ENCODE data around the gene CAB39L.

CAB39L gene

DNA sequence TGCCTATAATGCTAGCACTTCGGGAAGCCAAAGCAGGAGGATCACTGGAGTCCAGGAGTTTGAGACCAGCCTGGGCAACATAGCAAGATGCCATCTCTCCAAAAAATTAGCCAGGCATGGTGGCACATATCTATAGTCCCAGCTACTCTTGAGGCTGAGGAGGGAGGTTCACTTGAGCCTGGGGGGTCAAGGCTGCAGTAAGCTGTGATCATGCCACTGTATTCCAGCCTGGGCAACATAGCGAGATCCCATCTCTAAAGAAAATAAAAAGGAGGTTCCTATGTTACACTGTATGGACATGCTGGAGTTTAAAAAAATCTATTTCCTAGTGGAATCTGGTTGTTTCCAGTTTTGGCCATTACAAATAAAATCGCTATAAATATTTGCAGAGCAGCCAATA lies 2.6 kb downstream of the CAB39L start:
- no peak for DNase-seq

DNA sequence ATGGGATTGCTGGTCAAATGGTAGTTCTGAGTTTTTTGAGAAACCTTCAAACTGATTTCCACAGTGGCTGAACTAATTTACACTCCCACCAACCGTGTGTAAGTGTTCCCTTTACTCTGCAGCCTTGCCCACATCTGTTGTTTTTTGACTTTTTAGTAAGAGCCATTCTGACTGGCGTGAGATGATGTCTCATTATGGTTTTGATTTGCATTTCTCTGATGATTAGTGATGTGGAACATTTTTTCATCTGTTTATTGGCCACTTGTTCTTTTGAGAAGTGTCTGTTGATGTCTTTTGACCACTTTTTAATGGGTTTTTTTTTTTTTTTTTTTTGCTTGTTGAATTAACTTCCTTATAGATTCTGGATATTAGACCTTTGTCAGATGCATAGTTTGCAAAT lies 4.3 kb downstream of the CAB39L start:
- no peak for DNase-seq

DNA sequence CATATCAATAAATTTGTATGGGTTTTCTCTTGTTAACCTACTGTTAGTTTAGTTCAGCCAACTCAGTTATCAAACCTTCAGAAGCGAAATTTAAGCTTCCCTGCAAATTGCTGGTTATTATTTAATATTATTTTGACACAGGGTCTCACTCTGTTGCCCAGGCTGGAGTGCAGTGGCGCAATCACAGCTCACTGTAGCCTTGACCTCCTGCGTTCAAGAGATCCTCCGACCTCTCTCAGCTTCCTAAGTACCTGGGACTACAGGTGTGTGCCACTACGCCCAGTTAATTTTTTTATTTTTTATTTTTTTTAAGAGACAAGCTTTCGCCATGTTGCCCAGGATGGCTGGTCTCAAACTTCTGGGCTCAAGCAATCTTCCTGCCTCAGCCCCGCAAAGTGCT lies 6.2 kb downstream of the CAB39L start:
- no peak for DNase-seq

DNA sequence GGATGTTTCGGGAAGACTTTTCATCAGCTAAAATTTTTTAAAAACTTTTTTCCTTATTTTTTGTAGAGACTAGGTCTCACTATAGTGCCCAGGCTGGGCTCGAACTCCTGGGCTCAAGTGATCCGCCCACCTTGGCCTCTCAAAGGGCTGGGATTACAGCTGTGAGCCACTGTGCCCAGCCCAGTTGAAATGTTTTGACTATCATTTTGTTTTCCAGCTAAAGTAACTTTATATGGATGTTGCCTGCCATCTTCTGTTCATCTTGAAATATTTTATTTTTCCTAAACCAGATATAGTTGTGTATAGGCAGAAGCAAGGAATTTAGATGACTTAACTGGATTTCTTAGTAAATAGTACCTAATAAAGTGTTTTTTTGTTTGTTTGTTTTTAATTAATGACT lies 7.0 kb downstream of the CAB39L start:
- peak; percentile 37 for DNase-seq

DNA sequence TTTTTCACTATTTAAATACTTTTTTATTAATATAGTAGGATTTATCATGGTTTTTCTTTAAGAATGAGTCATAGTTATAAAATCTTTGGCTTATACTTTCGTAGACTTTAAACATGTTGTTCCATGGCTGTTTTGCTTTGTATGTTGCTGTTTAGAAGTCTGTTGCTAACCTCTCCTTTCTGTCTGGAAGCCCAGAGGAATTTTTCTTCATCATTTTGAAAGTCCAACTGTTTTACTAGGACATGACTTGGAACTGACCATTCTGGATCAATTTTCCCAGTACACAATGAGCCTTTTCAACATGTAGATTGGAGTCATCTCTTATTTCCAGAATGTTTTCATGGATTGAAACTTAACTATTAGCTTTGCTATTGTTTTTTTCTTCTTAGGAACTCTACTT lies 7.9 kb downstream of the CAB39L start:
- no peak for DNase-seq

DNA sequence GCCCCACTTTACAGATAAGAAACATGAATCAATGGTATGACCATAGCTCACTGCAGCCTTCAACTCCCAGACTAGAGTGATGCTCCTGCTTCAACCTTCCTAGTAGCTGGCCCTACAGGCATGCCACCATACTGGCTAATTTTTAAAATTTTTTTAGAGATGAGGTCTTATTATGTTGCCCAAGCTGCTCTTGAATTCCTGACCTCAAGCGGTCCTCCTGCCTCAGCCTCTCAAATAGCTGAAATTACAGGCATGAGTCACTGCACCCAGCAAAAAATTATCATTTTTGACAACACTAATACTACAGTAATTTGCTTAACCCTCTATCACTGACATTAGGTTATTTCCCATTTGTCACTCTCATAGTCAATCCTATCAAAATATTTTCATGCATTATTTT lies 14.7 kb downstream of the CAB39L start:
- no peak for DNase-seq

DNA sequence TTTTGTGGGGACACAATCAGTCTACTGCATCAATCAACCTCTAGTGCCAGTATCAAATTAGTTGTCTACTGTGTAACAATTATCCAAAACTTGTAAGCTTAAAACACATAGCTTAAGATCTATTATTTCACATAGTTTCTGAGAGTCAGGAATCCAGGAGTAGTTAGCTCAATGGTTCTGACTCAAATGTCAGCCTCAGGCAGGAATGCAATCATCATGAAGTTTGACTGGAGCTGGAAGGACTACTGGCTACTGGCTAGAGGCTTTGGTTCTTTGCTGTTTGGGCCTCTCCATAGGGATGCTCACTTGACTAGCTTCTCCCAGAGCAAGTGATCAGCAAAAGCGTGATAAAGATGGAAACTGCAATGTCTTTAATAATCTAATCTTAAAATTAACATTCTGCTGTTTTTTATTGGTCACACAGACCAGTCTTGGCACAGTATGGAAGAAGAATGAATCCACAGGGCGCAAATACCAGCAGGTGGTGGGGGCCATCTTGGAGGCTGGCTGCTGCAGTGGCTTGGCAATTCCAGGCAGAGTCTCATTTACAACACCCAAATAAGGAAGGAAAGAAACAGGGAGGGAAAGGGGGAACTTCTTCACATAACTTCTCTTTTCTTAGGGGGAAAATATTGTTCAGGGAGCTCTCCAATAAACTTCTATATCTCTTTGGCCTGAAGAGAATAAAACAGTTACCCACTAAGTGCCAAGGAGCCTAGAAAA lies 15.7 kb downstream of the CAB39L start:
- no peak for DNase-seq

DNA sequence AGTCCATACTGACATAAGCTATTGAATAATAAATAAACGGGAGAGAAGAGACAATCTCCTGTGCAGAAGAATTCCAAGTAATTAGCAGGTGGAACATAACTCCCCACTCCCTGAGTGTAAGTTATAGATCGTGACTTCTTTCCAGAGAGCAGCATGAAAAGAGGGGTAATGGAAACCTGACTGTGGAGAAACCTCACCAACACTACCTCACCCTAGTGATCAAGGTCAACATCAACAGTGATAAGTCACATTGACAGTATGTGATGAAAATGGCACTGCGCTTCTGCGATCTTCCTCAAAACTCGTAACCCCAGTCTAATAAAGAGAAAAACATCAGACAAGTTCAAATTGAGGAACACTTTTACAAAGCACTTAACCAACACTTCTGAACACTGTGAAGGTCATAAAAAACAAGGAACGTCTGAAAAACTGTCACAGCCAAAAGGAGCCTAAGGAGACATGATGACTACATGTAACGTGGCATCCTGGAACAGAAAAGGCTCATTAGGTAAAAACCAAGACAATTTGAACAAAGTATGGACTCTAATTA lies 19.8 kb downstream of the CAB39L start:
- no peak for DNase-seq

DNA sequence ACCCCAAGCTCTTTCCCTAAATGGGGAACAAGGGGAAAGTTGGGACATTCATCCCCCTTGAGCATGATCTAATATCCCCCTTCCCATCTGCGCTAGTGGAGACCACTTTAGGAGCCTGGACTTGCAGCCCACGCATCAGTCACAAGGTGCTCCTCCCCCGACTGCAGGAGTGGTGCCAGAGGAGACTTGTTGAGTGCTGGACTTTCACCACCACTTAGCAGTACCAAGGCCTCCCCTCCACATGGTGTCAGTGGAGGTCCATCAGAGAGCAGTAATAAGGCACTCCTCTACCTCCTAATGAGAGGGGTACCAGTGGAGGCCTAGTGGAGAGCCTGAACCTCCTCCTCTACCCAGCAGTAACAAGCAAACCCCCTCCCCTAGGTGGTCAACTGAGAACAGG lies 22.5 kb downstream of the CAB39L start:
- peak; percentile 12 for DNase-seq

DNA sequence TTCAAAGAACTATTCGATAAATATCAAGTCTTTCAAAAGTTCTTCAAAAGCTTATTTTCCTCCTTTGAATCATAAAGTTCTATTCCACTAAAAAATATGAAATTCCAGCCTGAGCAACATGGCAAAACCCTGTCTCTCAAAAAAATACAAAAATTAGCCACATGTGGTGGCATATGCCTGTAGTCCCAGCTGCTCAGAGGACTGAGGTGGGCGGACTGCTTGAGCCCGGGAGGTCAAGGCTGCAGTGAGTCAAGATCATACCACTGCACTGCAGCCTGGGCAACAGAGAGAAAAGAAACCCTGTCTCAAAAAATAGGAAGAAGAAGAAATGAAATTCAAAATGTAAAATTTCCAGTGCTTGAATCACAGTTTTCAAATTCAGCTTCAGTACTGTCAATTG lies 24.6 kb downstream of the CAB39L start:
- no peak for DNase-seq

DNA sequence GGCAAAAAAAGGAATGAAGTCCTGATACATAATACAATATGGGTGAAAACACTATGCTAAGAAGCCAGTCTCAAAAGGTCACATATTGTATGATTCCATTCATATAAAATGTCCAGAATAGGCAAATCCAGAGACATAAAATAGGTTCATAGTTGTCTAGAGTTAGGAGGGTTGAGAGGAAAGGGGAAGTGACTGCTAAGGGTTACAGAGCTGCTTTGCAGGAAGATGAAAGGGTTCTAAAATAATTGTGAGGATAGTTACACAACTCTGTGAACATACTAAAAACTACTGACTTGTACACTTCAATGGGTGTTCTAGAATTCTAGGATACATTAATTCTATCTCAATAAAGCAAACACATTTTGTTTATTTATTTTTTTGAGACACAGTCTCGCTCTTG lies 25.7 kb downstream of the CAB39L start:
- no peak for DNase-seq

DNA sequence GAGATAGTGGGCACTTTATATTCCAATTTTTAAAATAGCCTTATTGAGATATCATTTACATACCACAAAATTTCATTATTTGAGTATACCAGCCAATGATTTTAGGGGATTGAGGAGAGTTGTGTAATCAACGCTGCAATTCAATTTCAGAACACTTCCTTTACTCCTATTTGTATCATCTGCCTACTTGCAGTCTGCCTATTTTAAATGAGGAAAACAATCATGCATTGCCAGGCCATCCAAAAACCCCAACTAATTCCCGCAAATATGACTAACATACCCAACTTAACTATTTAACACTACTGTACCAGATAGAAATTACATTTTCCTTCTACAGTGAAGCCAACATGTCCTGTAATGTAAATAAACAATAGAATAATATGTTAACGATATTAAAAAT lies 26.7 kb downstream of the CAB39L start:
- no peak for DNase-seq

DNA sequence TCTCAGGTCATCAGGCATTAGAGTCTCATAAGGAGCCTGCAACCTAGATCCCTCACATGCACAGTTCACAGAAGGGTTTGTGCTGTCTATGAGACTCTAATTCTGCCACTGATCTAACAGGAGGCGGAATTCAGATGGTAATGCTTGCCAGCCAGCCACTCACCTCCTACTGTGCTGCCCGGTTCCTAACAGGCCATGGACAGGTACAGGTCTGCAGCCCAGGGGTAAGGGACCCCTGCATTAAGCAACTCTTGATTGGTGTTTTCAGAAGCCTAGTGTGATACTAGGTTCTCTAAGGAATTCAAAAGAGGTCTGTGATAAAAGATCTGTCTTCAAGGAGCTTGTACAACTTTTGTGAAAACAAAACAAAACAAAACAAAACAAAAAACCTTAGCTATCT lies 31.1 kb downstream of the CAB39L start:
- no peak for DNase-seq

DNA sequence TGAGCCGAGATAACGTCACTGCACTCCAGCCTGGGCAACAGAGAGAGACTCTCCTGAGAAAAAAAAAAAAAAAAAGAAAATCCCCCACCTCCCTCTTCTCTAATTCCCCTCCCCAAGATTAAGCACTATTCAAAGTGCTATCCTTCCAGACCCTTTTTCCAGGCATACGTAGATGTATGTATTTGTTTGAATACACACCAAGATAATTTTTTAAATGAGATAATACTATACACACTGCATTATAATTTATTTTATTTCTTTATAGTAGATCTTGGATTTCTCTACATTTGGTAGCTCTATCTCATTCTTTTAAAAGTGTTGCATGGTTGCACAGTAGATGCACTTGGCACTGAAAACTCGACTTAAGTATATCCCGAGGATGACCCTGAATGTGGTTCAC lies 32.5 kb downstream of the CAB39L start:
- no peak for DNase-seq

DNA sequence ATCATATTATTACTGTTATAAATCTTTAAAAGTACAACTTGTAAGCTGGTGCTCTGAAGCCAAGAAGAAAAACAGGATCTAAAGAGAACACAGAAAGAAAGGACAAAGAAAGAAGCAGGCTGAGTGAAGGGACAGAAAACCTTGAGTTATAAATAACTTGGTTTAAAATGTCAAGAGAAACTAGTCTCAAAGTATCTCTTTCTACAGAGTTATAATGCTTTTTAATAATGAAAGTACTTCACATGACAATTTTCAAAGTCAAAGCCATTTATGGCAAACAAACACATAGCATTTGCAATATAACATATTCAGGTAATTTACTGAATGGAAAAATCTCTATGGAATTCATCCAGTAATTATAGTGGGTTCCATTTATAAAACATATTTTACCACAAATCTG lies 33.4 kb downstream of the CAB39L start:
- no peak for DNase-seq

DNA sequence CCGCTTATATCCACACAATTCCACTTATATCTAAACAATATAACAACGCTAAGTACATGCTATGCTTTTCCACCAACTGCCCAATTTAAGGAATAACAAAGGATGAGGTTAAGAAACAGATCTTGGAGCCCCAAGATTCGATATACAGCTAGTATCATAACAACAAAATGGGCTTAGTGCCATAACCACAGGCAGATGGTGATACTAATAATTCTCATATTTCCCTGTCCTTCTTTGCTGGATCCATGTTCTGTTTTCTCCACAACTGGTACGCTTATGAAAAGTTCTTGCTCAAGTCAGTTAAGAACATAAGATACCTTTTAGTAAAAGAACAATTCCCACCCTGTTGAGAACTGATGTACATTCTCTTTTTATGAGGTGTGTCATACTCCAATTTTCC lies 33.9 kb downstream of the CAB39L start:
- no peak for DNase-seq

DNA sequence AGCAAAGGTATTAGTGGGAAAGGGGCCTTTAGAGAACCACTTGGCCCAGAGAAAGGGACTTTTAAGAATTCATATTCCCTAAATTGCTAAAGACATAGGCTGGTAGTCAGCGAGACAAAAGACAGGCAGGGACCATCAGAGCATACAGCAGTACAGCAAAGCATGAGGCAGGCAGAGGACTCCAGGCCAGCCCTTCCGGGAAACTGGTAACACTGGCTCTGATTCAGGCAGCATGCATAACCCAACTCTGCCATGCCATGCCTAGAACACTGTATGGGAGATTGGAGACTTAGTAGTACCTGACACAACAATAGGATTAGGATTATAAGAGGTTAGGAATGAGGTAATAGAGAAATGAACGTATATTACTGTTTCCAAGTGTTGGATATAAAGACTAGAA lies 34.9 kb downstream of the CAB39L start:
- DNase-seq: no peak

DNA sequence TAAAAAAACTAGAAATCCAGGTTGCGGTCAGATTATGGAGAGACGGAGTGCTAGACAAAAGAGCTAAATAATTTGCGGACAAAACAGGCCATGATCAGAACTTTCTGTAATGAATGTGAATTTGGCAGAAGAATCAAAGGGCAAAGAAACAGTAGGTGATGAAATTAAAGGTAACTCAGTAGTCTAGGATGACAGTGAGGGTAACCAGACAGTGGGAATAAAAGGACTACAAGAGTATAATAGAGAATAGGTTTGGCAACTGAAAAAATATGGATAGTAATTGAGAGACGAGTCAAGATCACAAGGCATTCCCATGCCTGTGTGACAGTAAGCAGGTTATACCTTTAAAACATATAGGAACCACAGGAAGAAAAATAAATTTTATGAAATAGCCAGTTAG lies 35.9 kb downstream of the CAB39L start:
- no peak for DNase-seq

DNA sequence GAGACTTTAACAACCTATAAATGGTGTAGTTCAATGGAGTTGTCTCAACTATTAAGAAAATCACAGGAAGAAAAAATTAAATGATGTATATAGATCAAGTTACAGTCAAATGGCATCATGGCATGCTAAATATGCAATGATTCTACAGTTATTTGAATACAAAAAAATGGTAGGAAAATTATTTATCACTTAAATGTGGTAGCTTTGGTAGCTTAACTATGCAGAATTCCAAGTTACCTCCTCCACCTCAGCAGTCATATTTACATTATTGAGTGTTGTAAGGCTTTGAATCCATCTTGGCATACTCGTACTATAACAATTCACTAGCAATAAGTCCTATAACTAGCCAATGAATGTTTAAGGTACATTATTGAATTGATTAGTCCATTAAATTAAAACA lies 36.8 kb downstream of the CAB39L start:
- peak; percentile 38 for DNase-seq

DNA sequence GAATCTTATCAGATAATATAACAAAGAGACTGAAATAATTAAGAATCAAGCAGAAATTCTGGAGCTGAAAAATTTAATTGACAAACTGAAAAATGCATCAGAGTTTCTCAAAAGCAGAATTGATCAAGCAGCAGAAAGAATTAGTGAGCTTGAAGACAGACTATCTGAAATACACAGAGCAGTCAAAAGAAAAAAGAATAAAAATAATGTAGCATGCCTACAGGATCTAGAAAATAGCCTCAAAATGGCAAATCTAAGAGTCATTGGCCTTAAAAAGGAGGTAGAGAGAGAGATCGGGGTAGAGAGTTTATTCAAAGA lies 39.2 kb downstream of the CAB39L start:
- no peak for DNase-seq

DNA sequence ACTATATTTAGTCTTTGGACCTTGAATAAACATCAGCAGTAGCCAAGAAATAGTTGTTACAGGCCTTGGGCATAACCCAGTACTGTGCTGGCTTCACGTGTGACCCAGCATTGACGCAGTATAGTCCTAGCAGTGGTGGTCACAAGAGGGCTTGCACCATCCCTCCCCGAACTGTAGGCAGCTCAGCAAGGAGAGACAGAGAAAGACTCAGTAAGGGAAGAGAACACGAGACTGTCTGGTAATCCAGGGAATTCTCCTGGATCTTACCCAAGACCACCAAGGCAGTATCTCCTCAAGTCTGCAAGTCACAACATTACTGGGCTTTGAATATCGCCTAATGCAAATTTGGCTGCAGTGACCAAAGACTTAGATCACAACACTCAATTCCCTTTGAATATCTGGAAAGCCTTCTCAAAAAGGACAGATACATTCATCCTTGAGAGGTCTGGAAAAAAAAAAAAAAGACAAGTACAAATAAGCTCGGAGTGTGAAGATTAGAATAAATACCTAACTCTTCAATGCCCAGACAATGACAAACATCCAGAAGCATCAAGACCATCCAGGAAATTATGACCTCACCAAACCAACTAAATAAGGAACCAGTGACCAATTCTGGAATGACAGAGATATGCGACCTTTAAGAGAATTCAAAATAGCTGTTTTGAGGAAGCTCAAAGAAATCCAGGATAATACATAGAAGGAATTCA lies 39.7 kb downstream of the CAB39L start:
- no peak for DNase-seq

DNA sequence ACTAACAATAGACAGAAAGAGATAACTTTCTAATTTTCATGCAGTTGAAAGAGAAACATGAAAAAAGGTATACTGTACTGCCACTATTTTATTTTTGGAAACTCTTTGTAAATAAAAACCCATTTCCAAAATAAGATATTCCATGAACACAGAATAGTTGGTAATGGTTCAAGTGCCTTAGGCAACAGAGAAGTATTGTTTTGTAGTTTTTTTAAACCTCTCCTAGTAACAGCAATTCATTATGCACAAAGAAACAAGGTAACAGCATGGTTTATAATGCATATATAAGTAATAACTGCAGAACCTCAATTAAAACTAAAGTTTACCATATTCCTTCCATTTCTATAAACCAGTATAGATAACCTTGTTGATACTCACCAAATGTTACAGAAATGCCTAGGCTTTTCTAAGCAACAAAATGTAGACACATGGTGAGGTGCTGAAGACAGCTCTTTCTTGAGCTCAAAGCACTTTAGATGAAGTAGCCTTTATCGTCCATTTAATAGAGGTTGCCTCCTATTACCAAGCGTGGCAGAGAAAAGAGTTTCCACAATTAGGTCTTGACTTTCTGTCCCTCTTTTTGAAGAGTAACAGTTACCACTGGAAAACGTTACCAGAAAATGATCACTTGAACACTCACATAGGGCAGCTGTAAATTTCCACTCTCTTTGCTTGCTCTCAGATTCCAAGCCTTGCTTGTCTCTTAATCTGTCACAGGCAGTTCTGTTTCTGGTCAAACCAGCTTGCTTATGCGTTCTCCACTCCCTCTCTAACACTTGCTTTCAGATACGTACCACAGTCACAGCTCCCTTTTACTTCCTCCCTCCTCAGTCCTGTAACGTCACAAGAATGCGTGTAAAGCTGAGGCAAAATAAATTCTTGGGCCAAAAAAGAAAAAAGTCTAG lies 42.9 kb downstream of the CAB39L start:
- peak; percentile 22 for DNase-seq

DNA sequence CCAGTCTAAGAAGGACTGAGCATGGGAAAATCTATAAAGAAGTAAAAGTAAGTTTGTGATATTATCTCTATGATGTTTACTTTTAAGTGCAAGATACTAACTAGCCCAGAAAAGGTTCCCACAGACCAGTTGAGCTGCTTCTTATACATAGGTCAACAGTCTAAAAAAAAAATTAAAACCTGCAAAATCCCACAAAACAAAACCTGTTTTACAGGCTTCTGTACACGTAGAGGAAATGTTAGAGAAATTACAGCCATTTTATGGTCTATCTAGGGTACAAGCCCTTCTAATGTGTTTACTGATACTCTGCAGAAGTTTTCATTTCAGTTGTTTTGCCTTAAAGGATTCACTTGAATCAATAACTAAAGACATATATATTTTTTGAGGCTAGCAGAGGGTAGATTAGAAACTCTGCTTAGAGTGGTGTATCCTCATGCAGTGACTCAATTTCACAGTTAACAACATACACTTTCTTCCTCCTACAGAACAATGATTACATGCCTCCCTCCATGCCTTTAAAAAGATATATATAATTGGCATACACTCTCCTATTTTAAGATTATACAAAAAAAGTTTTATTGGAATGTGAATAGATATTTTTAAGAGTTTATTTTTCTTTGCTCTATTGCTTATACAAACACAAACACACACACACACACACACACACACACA lies 43.9 kb downstream of the CAB39L start:
- no peak for DNase-seq

All from fibroblast of skin of right biceps (primary cell).